ENCODE measurements around the gene DCST1. TPM values are rescaled to one million over a fixed set of nuclear protein-coding genes. Genes with fewer than 3 reads are reported as not detected.

DCST1 gene
- total and polyA plus RNA-seq, 4 donors = not detected

- no peak for DNase-seq (ENCODE audit: low spot score)
- no peak for TF ChIP-seq HNF4G (IDR thresholded peaks at IDR 0.05)
- TF ChIP-seq ZBTB33 (IDR thresholded peaks at IDR 0.05) = no peak
- no peak for TF ChIP-seq MAX (IDR thresholded peaks at IDR 0.05)
- TF ChIP-seq FOXA2 (IDR thresholded peaks at IDR 0.05) = no peak
- no peak for TF ChIP-seq CTCF (IDR thresholded peaks at IDR 0.05; ENCODE audit: low read depth, low read length, missing input control)
- TF ChIP-seq HNF4A (conservative IDR thresholded peaks at IDR 0.05) = no peak
- TF ChIP-seq JUND (IDR thresholded peaks at IDR 0.05) = no peak
- no peak for TF ChIP-seq GABPA (IDR thresholded peaks at IDR 0.05 in 1 of 2, conservative IDR thresholded peaks at IDR 0.05 in 1 of 2)
- TF ChIP-seq SP1 (IDR thresholded peaks at IDR 0.05) = no peak
- H3K4me1 ChIP-seq (ENCODE audit: control insufficient read depth in 4 of 4, insufficient read depth in 4 of 4, low read length in 3 of 4) = peaks cover 9 to 51% (median 28%) of the 10 kb centered on the region in 4 donors
- no peaks in the 10 kb centered on the region for H3K27me3 ChIP-seq (ENCODE audit: control insufficient read depth in 4 of 4, insufficient read depth in 4 of 4, low read length in 3 of 4)
- H3K9me3 ChIP-seq (ENCODE audit: control insufficient read depth in 4 of 4, low read length in 3 of 4) = no peaks in the 10 kb centered on the region
- peak overlapping the region; percentile 46 to 50 for H3K9ac ChIP-seq (ENCODE audit: low read depth in 1 of 2, low read length in 2 of 2)
- peak overlapping the region; percentile 60 to 80 for H3K27ac ChIP-seq (ENCODE audit: low read depth in 1 of 2, low read length in 2 of 2)
- peak overlapping the region; percentile 12 to 75 (median 67) for H3K4me3 ChIP-seq (ENCODE audit: low read depth in 1 of 3, low read length in 3 of 3)
- H3K36me3 ChIP-seq (ENCODE audit: control insufficient read depth in 4 of 4, insufficient read depth in 3 of 4, low read depth in 1 of 4, low read length in 3 of 4) = peaks cover 0 to 4% (median 2%) of the 10 kb centered on the region in 4 donors
- 5% methylated on average over 27 of the region's 27 CpGs for WGBS
These were observed 18.3 kb downstream of the DCST1 start for GRCh38 chr1:155051777-155052398.

GRCh38 chr1:155052439-155053395, 19.1 kb downstream of the DCST1 start:
- Histone ChIP-seq H3K9ac (ENCODE audit: low read depth in 1 of 2, low read length in 2 of 2) (no peak overlapping the region), H3K4me3 (ENCODE audit: low read depth in 1 of 3, low read length in 3 of 3) (peak overlapping the region in 1 of 3 donors; percentile 75), H3K4me1 (ENCODE audit: control insufficient read depth in 4 of 4, insufficient read depth in 4 of 4, low read length in 3 of 4) (peaks cover 9 to 49% (median 28%) of the 10 kb centered on the region in 4 donors), H3K36me3 (ENCODE audit: control insufficient read depth in 4 of 4, insufficient read depth in 3 of 4, low read depth in 1 of 4, low read length in 3 of 4) (peaks cover 0 to 11% (median 3%) of the 10 kb centered on the region in 4 donors), H3K27me3 (ENCODE audit: control insufficient read depth in 4 of 4, insufficient read depth in 4 of 4, low read length in 3 of 4) (no peaks in the 10 kb centered on the region), H3K27ac (ENCODE audit: low read depth in 1 of 2, low read length in 2 of 2) (peak overlapping the region in 1 of 2 donors; percentile 10), H3K9me3 (ENCODE audit: control insufficient read depth in 4 of 4, low read length in 3 of 4) (no peaks in the 10 kb centered on the region)
- no peak for DNase-seq (ENCODE audit: low spot score)
- TF ChIP-seq YY1 (IDR thresholded peaks at IDR 0.05) = no peak
- no peak for TF ChIP-seq FOXA1 (IDR thresholded peaks at IDR 0.05)
- no peak for TF ChIP-seq GABPA (IDR thresholded peaks at IDR 0.05 in 1 of 2, conservative IDR thresholded peaks at IDR 0.05 in 1 of 2)
- no peak for TF ChIP-seq SP1 (IDR thresholded peaks at IDR 0.05)
- no peak for TF ChIP-seq ZBTB33 (IDR thresholded peaks at IDR 0.05)
- no peak for TF ChIP-seq TAF1 (conservative IDR thresholded peaks at IDR 0.05)
- TF ChIP-seq CTCF (IDR thresholded peaks at IDR 0.05; ENCODE audit: low read depth, low read length, missing input control) = no peak
- no peak for TF ChIP-seq NR2F2 (IDR thresholded peaks at IDR 0.05)
- TF ChIP-seq RAD21 (IDR thresholded peaks at IDR 0.05) = no peak
- WGBS = 64% methylated on average over 12 of the region's 12 CpGs

All from liver (tissue), 9 donors.